Neutrophil (primary cell): ENCODE measurements around the gene NAT9.

ENCODE experiments used
- H3K27ac ChIP-seq: fragments of 200-600 bp; sonication (generic); 2 replicates; pipeline ENCODE4 v1.5.1; 2016; ENCODE audit warnings: mild to moderate bottlenecking, moderate library complexity
- H3K27me3 ChIP-seq: fragments of 200-600 bp; sonication (generic); 2 replicates; pipeline ENCODE4 v1.6.0; 2016; ENCODE audit warnings: mild to moderate bottlenecking
- H3K36me3 ChIP-seq: fragments of 200-600 bp; sonication (generic); 2 replicates; pipeline ENCODE4 v1.5.1; 2017
- H3K4me1 ChIP-seq, 2 experiments: fragments of 200-600 bp in 1 of 2; sonication (generic) in 1 of 2; 1 replicate in 1 of 2; 2 replicates in 1 of 2; pipeline versions ENCODE4 v1.5.1 to v1.6.1; 2013 to 2016; ENCODE audit warnings: low read depth in 1 of 2, low read length in 1 of 2, mild to moderate bottlenecking in 1 of 2, moderate library complexity in 1 of 2; ENCODE audit not compliant: control insufficient read depth in 1 of 2, insufficient read depth in 1 of 2
- H3K4me3 ChIP-seq, 2 experiments: fragments of 200-600 bp in 1 of 2; sonication (generic) in 1 of 2; 1 replicate in 1 of 2; 2 replicates in 1 of 2; pipeline ENCODE4 v1.5.1; 2013 to 2016; ENCODE audit warnings: low read depth in 1 of 2, low read length in 1 of 2, mild to moderate bottlenecking in 1 of 2, moderate library complexity in 1 of 2
- H3K9me3 ChIP-seq: fragments of 200-600 bp; sonication (generic); 2 replicates; pipeline ENCODE4 v1.5.1; 2016
- TF ChIP-seq, protein P1 (sequence below): fragments of 200-600 bp; sonication (generic); IDR thresholded peaks from 2 replicates; pipeline ENCODE4 v1.5.1; 2016; ENCODE audit warnings: antibody characterized with exemption

The NAT9 gene, protein sequence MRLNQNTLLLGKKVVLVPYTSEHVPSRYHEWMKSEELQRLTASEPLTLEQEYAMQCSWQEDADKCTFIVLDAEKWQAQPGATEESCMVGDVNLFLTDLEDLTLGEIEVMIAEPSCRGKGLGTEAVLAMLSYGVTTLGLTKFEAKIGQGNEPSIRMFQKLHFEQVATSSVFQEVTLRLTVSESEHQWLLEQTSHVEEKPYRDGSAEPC

DNA sequence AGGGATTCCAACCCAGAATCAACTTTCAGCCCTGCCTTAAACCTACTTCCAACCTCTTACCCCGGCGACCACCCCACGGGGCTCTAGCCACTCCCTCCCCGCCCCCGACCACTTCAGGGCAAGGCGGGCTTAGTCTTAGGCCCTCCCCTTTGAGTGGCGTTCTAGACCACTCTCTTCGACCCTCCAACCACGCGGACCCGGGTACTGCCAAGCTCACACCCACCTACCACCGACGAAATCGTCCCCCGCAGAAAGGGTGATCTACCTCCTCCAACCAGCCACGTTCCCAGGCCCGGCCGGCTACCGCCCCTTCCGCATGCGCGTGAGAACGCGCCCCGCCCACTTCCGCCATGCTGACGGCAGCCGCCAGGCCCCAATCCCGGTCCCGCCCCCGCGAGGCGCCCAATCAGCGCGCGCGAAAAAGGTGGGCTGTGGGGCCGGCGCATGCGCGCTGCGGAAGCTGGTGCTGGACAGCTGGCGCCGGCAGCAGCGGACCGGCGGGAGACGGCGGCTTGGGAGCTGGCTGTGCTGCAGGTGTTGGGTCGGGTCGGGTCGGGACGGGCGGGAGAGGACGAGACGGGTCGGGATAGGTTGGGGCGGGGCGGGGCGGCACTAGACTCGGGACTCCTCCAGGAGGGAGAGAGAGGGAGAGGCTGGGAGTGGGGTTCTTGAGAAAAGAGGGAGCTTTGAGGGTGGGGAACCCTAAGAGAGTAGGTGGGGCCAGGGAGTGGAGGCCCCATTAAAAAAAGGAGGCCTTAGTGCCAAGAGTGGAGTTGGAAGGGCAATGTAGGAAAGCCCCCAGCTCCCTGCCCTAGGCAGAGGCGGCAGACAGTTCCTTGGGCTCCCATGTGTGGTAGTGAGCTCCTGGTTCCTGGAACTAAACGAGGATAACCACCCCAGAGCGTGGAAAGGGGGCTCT is at the start of gene NAT9:
TSS of gene NAT9 (minus strand) at position 302 of the 919 bp plus-strand sequence. CDS start 647 bp downstream, outside the sequence.
- Histone ChIP-seq H3K9me3 (no peaks in the 10 kb centered on the region), H3K27ac (peak within 1 kb of the TSS; percentile 94), H3K36me3 (peaks cover 14% of the 10 kb centered on the region), H3K4me1 (peaks cover 59 to 60% of the 10 kb centered on the region in 2 experiments), H3K4me3 (peak within 1 kb of the TSS; percentile 64 to 82), H3K27me3 (no peaks in the 10 kb centered on the region)
- TF ChIP-seq, protein P1, sequence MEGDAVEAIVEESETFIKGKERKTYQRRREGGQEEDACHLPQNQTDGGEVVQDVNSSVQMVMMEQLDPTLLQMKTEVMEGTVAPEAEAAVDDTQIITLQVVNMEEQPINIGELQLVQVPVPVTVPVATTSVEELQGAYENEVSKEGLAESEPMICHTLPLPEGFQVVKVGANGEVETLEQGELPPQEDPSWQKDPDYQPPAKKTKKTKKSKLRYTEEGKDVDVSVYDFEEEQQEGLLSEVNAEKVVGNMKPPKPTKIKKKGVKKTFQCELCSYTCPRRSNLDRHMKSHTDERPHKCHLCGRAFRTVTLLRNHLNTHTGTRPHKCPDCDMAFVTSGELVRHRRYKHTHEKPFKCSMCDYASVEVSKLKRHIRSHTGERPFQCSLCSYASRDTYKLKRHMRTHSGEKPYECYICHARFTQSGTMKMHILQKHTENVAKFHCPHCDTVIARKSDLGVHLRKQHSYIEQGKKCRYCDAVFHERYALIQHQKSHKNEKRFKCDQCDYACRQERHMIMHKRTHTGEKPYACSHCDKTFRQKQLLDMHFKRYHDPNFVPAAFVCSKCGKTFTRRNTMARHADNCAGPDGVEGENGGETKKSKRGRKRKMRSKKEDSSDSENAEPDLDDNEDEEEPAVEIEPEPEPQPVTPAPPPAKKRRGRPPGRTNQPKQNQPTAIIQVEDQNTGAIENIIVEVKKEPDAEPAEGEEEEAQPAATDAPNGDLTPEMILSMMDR, result peak; percentile 51

DNA sequence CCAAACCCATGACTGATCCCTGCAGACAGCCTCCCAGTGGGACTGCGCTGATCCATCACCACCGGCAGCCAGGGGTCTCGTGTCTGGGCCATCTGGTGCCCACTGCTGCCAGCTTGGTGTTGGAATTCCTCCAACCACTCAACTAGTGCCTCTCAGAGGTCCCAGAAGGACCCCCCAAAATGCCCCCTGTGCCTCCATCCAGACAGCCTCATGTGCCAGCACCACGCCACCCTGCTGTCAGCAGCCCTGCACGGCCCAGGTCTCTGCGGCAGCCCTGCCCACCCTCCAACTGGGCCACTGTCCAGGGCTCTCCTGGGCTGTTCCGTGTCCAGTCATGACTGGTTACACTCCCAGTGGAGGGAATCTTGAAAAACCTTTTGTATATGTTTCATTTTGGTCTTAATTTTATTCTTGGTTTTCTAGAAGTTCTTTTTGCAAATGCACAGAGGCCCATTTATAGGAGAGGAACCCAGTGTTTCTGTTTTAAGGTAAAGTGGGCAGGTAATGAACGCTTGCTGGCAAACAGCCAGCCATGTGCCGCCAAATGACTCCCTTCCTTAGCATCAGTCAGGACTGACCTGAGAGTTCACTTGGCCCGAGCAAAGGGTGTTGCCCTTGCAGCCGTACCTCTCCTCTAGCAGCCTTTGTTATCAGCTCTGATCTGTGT is 48.9 kb upstream of the NAT9 start:
- Histone ChIP-seq H3K4me1 (no peaks in the 10 kb centered on the region), H3K27ac (no peak overlapping the region)

DNA sequence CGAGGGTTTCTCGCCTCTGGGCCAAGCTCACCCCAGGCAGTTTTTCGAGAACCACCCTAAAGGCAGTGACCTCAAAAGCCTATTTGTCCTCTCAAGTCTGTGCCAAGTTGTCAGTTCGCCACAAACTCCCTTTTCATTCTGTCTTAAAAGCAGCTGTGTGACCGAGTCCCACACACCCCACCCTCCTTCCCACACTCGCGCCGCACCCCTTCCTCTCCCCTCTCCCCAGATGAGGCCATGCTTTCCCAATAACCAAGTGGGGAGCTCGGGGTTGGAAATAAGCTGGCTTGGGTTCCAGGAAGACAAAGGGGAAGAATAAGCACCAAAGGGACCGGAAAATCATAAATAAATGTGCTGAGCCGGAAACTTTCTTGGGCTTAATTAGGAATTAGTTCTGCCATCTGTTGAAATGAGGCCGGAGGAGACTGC is 46.8 kb upstream of the NAT9 start:
- H3K9me3 ChIP-seq, result no peaks in the 10 kb centered on the region
- H3K27me3 ChIP-seq, result no peaks in the 10 kb centered on the region
- H3K4me1 ChIP-seq, result no peaks in the 10 kb centered on the region
- no peak overlapping the region for H3K4me3 ChIP-seq
- TF ChIP-seq, protein P1, result no peak
- peaks cover 87% of the 10 kb centered on the region for H3K36me3 ChIP-seq
- no peak overlapping the region for H3K27ac ChIP-seq

More for the DNA sequence above, 48.9 kb upstream of the NAT9 start:
- no peaks in the 10 kb centered on the region for H3K9me3 ChIP-seq
- H3K27me3 ChIP-seq, result no peaks in the 10 kb centered on the region
- no peak overlapping the region for H3K4me3 ChIP-seq
- TF ChIP-seq, protein P1, result no peak
- H3K36me3 ChIP-seq, result peaks cover 86% of the 10 kb centered on the region

DNA sequence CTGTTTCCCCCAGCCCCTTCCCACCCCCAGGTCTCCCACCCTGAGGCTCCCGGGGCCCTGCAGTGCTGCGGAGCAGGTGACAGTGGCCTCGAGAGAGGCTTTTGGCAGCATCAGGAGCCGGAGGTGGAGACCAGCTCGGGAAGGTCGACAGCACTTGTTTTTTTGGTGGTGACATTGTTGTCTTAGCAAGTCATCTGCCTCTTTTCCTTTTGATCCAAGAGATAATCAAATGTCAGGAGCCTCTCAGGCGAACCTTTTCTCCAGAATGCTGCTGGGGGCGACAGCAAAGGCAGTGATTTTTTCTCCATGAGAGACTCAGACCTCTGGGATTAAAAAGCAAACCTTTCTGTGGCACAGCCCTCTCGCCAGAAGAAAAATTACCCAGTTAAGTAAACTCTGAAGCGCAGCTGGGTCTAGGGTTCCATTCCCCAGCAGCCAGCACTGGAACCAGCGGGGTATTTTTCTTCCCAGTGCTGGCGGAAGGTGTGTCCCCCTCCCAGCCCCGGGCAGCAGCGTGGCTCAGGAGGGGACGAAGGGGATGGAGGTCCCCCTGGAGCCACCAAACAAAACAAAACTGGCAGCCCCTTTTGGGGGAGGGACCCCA is 46.3 kb upstream of the NAT9 start:
- H3K36me3 ChIP-seq, result peaks cover 87% of the 10 kb centered on the region
- H3K4me1 ChIP-seq, result no peaks in the 10 kb centered on the region
- no peaks in the 10 kb centered on the region for H3K9me3 ChIP-seq
- no peaks in the 10 kb centered on the region for H3K27me3 ChIP-seq
- H3K4me3 ChIP-seq, result no peak overlapping the region
- no peak overlapping the region for H3K27ac ChIP-seq
- TF ChIP-seq, protein P1, result no peak

DNA sequence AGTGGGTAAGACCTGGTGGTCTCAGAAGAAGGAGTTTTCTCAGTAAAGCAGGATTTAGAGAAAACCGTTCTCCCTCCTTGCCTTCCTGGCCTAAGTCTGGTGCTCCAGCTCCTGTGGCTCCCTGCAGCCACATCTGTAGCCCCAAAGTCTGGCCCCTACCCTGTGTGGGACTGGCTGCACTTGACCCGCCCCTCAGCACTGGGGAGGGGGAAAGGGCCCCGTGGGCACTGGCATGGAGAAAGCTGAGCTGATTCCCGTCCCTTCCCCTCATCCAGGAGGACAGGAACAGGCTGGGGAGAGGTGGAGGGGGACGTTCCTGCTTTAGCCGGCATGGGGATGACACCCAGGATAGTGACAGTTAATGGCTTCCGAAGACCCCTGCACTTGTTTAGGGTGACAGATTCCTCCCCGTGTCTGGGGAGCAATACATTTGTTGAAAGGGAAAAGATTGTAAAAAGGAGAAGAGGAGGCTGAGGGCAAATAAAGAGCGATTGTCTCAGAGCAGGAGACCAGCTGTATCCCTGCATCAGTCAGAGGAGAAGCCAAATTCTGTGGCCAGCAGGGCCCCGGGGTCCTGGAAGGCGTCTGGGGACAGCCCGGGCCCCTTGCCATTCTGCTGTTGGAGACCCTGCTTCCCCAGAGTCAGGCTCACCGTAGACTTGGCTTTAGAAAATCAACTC is 45.6 kb upstream of the NAT9 start:
- Histone ChIP-seq H3K36me3 (peaks cover 92% of the 10 kb centered on the region), H3K4me3 (no peak overlapping the region), H3K4me1 (no peaks in the 10 kb centered on the region), H3K27ac (no peak overlapping the region), H3K9me3 (no peaks in the 10 kb centered on the region), H3K27me3 (no peaks in the 10 kb centered on the region)
- TF ChIP-seq, protein P1, result no peak
